ENCODE results near the gene TNIK. TPM values are rescaled to one million over a fixed set of nuclear protein-coding genes. Genes with fewer than 3 reads are reported as not detected.
"Not testable (repeated sequence)": the region's sequence is repeated elsewhere in the genome, so short reads cannot be mapped to it uniquely, and the experiment has no call there.

TNIK gene
- total and polyA plus RNA-seq, 2 experiments from 2014 or later: 14.6 to 34.3 TPM

- H3K4me3 ChIP-seq; H3K9me2 ChIP-seq (ENCODE audit: insufficient read depth); H3K4me1 ChIP-seq (ENCODE audit: insufficient read depth); H3K4me3 Mint-ChIP-seq; H3K27ac ChIP-seq (ENCODE audit: low read depth); H3K36me3 ChIP-seq (ENCODE audit: insufficient read depth); H2AFZ ChIP-seq; H3K27me3 Mint-ChIP-seq (ENCODE audit: insufficient read depth, low read depth, poor library complexity); H3K9me3 Mint-ChIP-seq; H4K20me1 ChIP-seq (replicated peaks; ENCODE audit: insufficient read depth); H3K27ac Mint-ChIP-seq; ATAC-seq; H3K27me3 ChIP-seq (ENCODE audit: insufficient read depth); H3K4me2 ChIP-seq; DNase-seq (ENCODE audit: low spot score); H3F3A ChIP-seq (replicated peaks; ENCODE audit: low read depth); H3K36me3 Mint-ChIP-seq (ENCODE audit: low read depth): not testable (repeated sequence)
- peaks cover 46% of the 10 kb centered on the region for H3K79me2 ChIP-seq (replicated peaks; ENCODE audit: insufficient read depth)
- peaks cover 17% of the 10 kb centered on the region; the same call in 2 of the 3 replicates for H3K4me1 Mint-ChIP-seq
Observed at GRCh38 chr3:171366738-171367137, 93.5 kb downstream of the TNIK start.

- no peak overlapping the region for H3K4me2 ChIP-seq
- peaks cover 48% of the 10 kb centered on the region for H3K79me2 ChIP-seq (replicated peaks; ENCODE audit: insufficient read depth)
- no peak overlapping the region for H2AFZ ChIP-seq
- no peaks in the 10 kb centered on the region for H3F3A ChIP-seq (replicated peaks; ENCODE audit: low read depth)
- TF ChIP-seq STAT1 (IDR thresholded peaks at IDR 0.05; ENCODE audit: unreplicated experiment) (no peak), CREB1 (CRISPR knock-in tag; IDR thresholded peaks at IDR 0.05; ENCODE audit: low read depth) (no peak), POLR2AphosphoS5 (IDR thresholded peaks at IDR 0.05; ENCODE audit: low read depth) (no peak), NANOG (IDR thresholded peaks at IDR 0.05; ENCODE audit: borderline replicate concordance) (no peak), JUNB (IDR thresholded peaks at IDR 0.05; ENCODE audit: unreplicated experiment) (no peak), EZH2phosphoT487 (IDR thresholded peaks at IDR 0.05; ENCODE audit: unreplicated experiment) (no peak), ETS1 (IDR thresholded peaks at IDR 0.05) (no peak), CTCF (conservative IDR thresholded peaks at IDR 0.05; ENCODE audit: low read depth in 2 of 2) (no peak), REST (IDR thresholded peaks at IDR 0.05; ENCODE audit: unreplicated experiment) (no peak), ZNF114 (CRISPR knock-in tag; IDR thresholded peaks at IDR 0.05) (no peak)
- H3K4me1 ChIP-seq (ENCODE audit: insufficient read depth): no peaks in the 10 kb centered on the region
- Mint-ChIP-seq H3K4me1 (peaks cover 12% of the 10 kb centered on the region; the same call in 2 of the 3 replicates), H3K27ac (no peak overlapping the region), H3K27me3 (ENCODE audit: insufficient read depth, low read depth, poor library complexity) (peaks cover 1% of the 10 kb centered on the region), H3K36me3 (ENCODE audit: low read depth) (no peaks in the 10 kb centered on the region), H3K4me3 (no peak overlapping the region), H3K9me3 (no peaks in the 10 kb centered on the region)
- DNase-seq (ENCODE audit: low spot score) (no peak), ATAC-seq (no peak)
- no peak overlapping the region for H3K27ac ChIP-seq (ENCODE audit: low read depth)
- no peak overlapping the region for H3K4me3 ChIP-seq
- H3K9me2 ChIP-seq (ENCODE audit: insufficient read depth): no peaks in the 10 kb centered on the region
- no peaks in the 10 kb centered on the region for H3K36me3 ChIP-seq (ENCODE audit: insufficient read depth)
- no peaks in the 10 kb centered on the region for H3K27me3 ChIP-seq (ENCODE audit: insufficient read depth)
- 0 out of 2 replicates have a peak, but pooled peaks cover 6% of the 10 kb centered on the region for H4K20me1 ChIP-seq (replicated peaks; ENCODE audit: insufficient read depth)
Observed at GRCh38 chr3:171366043-171366442, 94.2 kb downstream of the TNIK start.
